K562 (cell line): Measurements from ENCODE around the gene ZCCHC8.

Experiments
- BRD9 ChIP-seq: fragments of 450-650 bp; IDR thresholded peaks from 2 replicates; pipeline ENCODE4 v1.6.1; 2018; ENCODE audit warnings: low read depth; ENCODE audit not compliant: partially characterized antibody
- CEBPB ChIP-seq: fragments of 450-650 bp; IDR thresholded peaks from 2 replicates; pipeline ENCODE4 v1.6.1; 2016; ENCODE audit warnings: missing genetic modification characterization, missing compliant biosample characterization
- PHB2 ChIP-seq: fragments of 450-650 bp; IDR thresholded peaks from 2 replicates; pipeline ENCODE4 v1.6.1; 2017; ENCODE audit warnings: low read depth
- POLR2A ChIP-seq: fragments of 450-650 bp; conservative IDR thresholded peaks from 2 replicates; pipeline ENCODE4 v1.6.1; 2016
- SP1 ChIP-seq: sonication (generic); formaldehyde crosslinking; IDR thresholded peaks from 2 replicates; pipeline ENCODE4 v1.8.1; 2022; ENCODE audit warnings: mild to moderate bottlenecking, missing genetic modification reagents
- TCF7 ChIP-seq: sonication (generic); IDR thresholded peaks from 2 replicates; pipeline ENCODE4 v1.6.1; 2016; ENCODE audit warnings: antibody characterized with exemption, borderline replicate concordance
- ZNF282 ChIP-seq: sonication (generic); formaldehyde crosslinking; IDR thresholded peaks from 2 replicates; pipeline ENCODE4 v1.8.1; 2023; ENCODE audit warnings: missing genetic modification reagents
- TF ChIP-seq, protein P1 (sequence below), 3 experiments: IDR thresholded peaks in 2 of 3; conservative IDR thresholded peaks in 1 of 3; 2 replicates each; pipeline ENCODE4 v1.5.1; 2011 to 2012; ENCODE audit warnings: low read length in 3 of 3, mild to moderate bottlenecking in 3 of 3, control low read depth in 2 of 3, improper control_type of control experiment in 1 of 3, inconsistent platforms in 1 of 3, low read depth in 1 of 3, mixed read lengths in 1 of 3, moderate library complexity in 1 of 3; ENCODE audit not compliant: insufficient read depth in 2 of 3
- TF ChIP-seq, protein P2 (sequence below): fragments of 200-800 bp; sonication (Bioruptor generic); IDR thresholded peaks from 2 replicates; pipeline ENCODE4 v1.6.1; 2017; ENCODE audit warnings: missing genetic modification characterization, missing compliant biosample characterization
- TF ChIP-seq, protein P3 (sequence below): sonication (generic); formaldehyde crosslinking; IDR thresholded peaks from 2 replicates; pipeline ENCODE4 v1.9.0; 2022; ENCODE audit warnings: mild to moderate bottlenecking, missing genetic modification reagents

DNA sequence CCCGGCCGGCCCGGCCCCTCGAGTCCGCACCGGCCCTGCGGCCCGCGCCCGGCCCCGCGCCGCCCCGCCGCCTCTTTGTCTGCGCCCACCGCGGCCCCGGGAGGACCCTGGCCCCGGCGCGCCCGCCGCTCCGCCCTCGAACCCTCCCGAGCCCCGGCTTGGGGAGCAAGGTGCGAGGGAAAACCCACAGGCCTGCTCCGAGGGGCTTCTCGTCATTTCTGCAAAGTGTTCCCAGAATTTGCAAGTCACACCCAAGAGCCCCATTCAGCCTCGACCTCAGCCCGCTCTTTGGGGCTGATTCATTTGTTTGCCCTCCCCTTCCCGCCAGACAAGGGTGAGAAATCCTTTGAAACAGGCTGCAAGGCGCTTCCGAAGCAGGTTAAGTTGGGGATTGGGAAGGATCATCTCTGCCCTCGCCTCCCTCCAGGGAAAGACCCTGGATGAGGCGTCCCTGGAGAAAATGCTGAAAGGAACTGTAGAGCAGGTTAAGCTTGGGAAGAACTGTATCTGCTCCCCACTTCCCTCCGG, 77.9 kb downstream of the ZCCHC8 start:
- TF ChIP-seq PHB2: no peak
- TF ChIP-seq, protein P1, sequence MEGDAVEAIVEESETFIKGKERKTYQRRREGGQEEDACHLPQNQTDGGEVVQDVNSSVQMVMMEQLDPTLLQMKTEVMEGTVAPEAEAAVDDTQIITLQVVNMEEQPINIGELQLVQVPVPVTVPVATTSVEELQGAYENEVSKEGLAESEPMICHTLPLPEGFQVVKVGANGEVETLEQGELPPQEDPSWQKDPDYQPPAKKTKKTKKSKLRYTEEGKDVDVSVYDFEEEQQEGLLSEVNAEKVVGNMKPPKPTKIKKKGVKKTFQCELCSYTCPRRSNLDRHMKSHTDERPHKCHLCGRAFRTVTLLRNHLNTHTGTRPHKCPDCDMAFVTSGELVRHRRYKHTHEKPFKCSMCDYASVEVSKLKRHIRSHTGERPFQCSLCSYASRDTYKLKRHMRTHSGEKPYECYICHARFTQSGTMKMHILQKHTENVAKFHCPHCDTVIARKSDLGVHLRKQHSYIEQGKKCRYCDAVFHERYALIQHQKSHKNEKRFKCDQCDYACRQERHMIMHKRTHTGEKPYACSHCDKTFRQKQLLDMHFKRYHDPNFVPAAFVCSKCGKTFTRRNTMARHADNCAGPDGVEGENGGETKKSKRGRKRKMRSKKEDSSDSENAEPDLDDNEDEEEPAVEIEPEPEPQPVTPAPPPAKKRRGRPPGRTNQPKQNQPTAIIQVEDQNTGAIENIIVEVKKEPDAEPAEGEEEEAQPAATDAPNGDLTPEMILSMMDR (IDR thresholded peaks at IDR 0.05 in 2 of 3, conservative IDR thresholded peaks at IDR 0.05 in 1 of 3; ENCODE audit: insufficient read depth in 2 of 3, low read depth in 1 of 3, low read length in 3 of 3): no peak
- TF ChIP-seq, protein P2, sequence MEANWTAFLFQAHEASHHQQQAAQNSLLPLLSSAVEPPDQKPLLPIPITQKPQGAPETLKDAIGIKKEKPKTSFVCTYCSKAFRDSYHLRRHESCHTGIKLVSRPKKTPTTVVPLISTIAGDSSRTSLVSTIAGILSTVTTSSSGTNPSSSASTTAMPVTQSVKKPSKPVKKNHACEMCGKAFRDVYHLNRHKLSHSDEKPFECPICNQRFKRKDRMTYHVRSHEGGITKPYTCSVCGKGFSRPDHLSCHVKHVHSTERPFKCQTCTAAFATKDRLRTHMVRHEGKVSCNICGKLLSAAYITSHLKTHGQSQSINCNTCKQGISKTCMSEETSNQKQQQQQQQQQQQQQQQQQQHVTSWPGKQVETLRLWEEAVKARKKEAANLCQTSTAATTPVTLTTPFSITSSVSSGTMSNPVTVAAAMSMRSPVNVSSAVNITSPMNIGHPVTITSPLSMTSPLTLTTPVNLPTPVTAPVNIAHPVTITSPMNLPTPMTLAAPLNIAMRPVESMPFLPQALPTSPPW (CRISPR knock-in tag): no peak
- TF ChIP-seq POLR2A: no peak
- no peak for TF ChIP-seq ZNF282 (CRISPR knock-in tag)
- TF ChIP-seq CEBPB (tag): no peak
- TF ChIP-seq, protein P3, sequence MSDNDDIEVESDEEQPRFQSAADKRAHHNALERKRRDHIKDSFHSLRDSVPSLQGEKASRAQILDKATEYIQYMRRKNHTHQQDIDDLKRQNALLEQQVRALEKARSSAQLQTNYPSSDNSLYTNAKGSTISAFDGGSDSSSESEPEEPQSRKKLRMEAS (CRISPR knock-in tag): no peak; the same call in 1 of the 2 replicates
- TF ChIP-seq BRD9: no peak
- TF ChIP-seq TCF7: no peak
- peak; percentile 70; the same call in 1 of the 2 replicates for TF ChIP-seq SP1 (CRISPR knock-in tag)
